CD4-positive, alpha-beta T cell treated with Interleukin-6 for 4 hours (primary cell): ENCODE measurements around the gene LRRC8B.
"Not testable (repeated sequence)": the region's sequence is repeated elsewhere in the genome, so short reads cannot be mapped to it uniquely, and the experiment has no call there.

Experiments
- DNase-seq: peaks from one replicate; pipeline ENCODE4 v3.0.0-alpha.2; 2020; ENCODE audit warnings: mixed read lengths

Gene LRRC8B

GRCh38 chr1:89524369-89525168 is at the start of gene LRRC8B:
Gene LRRC8B, plus strand, starts transcription at chr1:89524829. Its CDS starts 57,822 bp downstream, at chr1:89582651.
- DNase-seq = peak; percentile 92

DNA sequence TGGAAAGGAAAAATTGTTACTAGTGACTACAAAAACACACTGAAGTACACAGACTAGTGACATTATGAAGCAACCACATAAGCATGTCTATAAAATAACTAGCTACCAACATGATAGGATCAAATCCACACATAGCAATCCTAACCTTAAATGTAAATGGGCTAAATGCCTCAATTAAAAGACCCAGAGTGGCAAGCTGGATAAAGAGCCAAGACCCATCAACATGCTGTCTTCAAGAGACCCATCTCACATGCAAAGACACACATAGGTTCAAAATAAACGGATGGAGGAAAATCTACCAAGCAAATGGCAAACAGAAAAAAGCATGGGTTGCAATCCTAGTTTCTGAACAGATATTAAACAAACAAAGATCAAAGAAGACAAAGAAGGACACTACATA is 49.4 kb upstream of the LRRC8B start:
- DNase-seq = no peak

DNA sequence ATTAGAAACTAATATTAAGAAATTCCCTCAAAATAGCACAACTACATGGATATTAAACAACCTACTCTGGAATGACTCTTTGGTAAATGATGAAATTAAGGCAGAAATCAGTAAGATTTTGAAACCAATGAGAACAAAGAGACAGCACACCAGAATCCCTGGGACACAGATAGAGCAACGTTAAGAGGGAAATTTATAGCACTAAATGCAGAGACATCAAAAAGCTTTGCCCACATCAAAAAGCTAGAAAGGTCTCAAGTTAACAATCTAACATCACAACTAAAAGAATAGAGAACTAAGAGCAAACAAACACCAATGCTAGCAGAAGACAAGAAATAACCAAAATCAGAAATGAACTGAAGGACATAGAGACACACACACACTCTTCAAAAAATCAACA is 48.6 kb upstream of the LRRC8B start:
- no peak for DNase-seq

GRCh38 chr1:89483010-89483756 is 41.4 kb upstream of the LRRC8B start:
- DNase-seq = peak; percentile 85

DNA sequence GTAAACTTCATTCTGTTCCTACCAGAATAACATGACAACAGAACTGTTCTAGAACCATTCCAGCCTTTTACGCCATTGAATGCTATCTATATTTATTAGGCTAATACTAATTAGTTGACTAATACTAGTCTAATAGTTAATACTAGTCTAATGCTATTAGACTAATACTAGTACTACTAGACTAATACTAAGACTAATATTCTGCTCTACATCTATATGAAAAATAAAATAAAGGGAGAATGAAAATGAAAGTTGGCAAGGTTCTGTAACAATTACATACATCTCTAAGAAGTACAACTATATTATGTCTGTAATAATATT is 40.9 kb upstream of the LRRC8B start:
- no peak for DNase-seq

DNA sequence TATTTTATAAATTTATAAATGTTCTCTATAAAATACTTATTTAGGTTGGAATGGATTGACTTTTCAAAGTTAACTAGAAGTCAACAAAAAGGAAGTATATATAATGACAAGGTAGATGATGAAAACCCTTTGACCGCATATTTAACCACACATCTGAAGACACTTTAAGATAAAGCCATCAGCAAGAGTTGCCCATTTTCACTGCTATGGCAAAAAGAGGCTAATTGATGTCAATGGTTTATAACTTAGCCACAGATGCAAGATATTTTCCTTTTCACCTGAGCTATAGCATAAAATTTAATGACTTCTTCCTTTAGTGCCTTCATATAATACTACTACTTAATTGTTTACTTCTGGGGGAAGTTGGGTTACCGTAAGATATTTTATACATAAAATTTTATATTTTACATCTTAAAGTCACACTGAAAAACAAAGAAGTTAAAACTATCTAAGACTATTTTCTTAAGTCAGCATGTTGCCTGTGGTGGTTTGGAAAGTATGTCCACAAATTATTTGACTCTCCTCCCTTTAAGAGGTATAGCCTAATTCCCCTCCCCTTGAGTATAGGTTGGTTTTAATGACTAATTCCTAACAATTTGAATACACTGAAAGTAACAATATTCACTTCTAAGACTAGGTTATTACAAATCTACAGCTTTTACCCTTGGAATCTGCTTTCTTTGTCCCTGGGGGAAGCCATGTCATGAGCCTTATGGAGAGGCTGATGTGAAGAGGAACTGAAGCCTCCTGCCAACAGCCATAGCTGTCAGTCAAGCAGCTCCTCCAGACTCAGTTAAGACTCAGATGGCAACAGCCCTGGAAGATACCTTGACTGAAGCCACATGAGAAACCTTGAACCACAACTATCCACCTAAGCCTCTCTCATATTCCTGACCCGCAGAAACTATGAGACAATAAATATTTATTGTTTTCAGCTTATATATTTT is 40.3 kb upstream of the LRRC8B start:
- no peak for DNase-seq

- DNase-seq = no peak
Measured at GRCh38 chr1:89487972-89488371, 36.7 kb upstream of the LRRC8B start.

DNA sequence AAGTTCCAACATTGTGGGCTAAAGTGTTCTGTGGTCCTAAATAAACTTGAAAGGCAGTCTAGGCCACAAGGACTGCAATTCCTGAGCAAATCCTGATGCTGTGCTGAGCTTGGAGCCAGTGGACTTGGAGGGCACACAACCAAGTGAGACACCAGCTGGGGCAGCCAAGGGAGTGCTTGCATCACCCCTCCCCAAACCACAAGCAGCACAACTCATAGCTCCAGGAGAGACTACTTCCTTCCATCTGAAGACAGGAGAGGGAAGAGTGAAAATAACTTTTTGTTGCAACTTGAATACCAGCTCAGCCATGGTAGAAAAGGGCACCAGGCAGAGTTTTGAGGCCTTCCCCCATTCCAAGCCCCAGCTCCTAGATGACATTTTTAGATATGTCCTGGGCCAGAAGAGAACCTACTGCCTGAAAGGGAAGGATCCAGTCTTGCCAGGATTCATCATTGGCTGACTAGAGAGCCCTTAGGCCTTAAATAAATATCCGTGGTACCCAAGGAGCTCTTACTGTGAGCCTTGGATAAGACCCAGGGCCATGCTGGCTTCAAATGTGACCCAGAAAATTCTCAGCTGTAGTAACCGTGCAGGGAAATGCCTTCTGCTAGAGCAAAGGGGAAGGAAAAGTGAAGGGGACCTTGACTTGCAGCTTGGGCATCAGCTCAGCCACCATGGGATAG is 35.4 kb upstream of the LRRC8B start:
- no peak for DNase-seq

GRCh38 chr1:89490389-89490788 is 34.2 kb upstream of the LRRC8B start:
- no peak for DNase-seq

DNA sequence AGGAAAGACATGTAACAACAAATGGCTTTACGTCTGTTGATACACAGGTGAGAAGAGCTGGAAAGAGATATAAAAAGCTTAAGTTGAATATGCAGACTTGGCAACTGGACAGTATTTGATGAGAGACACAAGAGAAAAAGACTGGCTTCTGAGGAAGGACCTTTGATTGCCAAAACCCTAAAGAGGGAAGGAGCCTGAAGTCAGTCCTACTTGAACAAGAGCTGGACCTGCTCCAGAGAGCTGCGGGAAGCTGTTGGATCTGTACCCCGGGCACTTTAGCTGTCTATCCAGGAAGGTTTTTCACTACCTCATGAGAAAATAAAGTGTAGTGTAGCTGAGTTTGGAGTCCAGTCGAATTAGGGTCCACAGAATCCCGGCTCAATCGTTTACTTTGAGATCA is 25.3 kb upstream of the LRRC8B start:
- no peak for DNase-seq

DNA sequence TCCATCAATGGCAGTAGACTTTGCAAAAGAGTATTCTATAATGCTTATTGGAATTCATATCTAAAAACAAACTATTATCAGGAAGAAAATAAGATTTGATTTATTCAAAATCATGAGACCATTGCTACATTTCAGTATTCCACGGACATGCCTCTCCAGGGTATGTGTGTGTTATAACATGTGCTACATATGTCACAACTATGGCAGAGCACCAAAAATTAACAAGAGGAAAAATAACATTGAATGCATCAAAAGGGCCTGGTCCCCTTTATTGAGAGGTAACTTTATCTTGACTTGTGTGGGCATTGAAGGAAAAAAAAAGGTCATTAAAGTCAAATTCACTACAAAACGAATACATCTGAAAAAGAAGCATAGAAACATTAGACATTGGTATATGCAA is 22.6 kb upstream of the LRRC8B start:
- DNase-seq = no peak

DNA sequence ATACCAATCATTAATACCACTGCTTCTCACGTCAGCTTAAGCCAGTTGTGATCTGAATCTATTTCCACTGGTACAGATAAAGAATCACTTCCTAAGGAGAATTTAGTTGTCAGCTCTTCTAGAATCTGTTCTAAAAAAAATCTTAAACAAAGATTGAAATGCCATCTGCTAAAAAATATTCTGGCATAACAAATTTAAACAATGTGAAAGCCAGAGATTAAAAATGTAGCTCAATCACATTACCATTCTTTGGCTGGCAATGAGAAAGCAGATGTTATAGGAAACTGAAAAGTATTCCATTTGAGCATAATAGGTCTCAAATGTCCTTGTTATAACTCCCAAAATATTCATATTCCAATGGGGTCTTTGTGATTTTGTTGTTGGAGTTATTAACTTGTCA is 21.7 kb upstream of the LRRC8B start:
- no peak for DNase-seq

- DNase-seq = no peak
Measured at GRCh38 chr1:89503690-89504089, 20.9 kb upstream of the LRRC8B start.

- DNase-seq = not testable (repeated sequence)
Measured at GRCh38 chr1:89510061-89510460, 14.6 kb upstream of the LRRC8B start.

- no peak for DNase-seq
Measured at GRCh38 chr1:89512996-89513720, 11.5 kb upstream of the LRRC8B start.

DNA sequence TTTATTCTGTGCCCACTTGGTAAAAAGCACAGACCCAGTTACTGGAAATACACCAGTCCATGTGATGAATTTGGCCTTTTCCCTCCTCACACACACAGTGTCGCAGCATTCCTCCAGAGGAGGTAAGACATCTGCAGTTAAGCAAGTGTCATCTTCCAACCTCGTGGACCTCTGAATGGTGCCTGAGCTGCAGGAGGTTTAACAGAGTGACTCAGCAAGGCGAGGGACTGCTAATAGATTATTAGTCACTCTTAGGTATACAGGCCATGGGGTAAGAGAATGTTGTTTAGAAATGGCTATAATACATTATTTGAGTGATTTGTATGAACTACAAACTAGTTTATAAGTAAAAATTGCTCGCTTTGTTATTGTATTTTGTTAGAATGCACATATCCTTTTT is 8.6 kb upstream of the LRRC8B start:
- no peak for DNase-seq

DNA sequence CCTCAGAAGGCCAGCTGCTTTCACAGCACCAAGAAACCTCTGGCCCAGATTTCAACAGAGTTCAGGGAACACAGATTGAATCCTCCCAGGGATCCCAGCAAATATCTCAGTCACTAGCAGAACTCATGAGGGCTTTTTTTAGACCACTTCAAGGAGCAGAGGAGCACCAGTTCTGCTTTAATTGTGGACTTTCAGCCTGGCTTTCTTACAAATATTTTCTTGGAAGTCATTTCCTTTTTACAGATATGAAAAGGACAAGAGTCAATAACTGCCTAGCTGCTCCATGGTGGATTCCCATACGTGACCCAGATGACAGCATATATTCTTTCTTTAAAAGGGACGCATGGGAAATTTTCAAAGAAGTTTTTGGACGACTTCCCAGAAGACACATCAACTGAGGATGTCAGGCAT is 6.4 kb upstream of the LRRC8B start:
- DNase-seq = no peak

GRCh38 chr1:89519779-89520358 is 4.8 kb upstream of the LRRC8B start:
- DNase-seq = peak; percentile 59

DNA sequence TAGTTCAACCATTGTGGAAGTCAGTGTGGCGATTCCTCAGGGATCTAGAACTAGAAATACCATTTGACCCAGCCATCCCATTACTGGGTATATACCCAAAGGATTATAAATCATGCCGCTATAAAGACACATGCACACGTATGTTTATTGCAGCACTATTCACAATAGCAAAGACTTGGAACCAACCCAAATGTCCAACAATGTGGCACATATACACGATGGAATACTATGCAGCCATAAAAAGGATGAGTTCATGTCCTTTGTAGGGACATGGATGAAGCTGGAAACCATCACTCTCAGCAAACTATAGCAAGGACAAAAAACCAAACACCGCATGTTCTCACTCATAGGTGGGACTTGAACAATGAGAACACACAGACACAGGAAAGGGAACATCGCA is 2.7 kb upstream of the LRRC8B start:
- not testable (repeated sequence) for DNase-seq

DNA sequence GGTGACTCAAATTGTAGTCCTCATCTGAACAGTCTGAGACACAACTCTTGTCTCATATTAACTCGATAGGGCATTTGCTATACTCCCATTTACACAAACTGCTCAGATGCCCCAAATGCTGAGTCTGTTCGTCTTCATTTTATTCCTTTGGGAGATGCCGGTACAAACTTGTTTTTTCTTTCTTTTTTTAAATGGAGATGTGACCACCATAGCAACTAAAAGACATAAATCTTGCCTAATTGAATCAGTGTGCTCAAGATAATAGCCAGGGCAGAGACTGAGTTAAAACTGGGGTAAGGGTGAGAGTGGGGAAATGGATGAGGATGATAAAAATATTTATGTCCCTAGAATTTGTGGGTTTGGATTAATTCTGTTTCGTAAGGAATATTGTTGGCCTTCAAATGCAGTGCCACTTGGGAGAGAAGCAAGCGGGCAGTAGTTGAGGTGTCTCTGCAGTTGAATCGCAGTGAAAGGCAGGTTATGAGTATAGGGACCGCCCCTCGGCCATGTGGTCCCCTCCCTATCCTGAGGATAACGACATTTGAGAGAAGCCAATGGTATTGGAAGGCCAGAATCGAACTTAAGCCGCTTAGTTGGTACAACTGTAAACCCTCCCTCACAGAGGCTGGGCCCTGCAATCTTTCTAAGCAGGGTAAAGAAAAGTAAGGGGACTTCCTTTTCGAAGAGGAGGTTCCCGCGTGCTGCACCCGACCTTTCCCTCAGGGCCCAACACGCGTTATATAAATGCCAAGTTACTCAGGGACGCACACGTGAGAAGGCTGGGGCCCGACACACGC is 859 bp upstream of the LRRC8B start:
- DNase-seq = peak; percentile 72
